ENCODE results near the gene CACNA1G.

DNA sequence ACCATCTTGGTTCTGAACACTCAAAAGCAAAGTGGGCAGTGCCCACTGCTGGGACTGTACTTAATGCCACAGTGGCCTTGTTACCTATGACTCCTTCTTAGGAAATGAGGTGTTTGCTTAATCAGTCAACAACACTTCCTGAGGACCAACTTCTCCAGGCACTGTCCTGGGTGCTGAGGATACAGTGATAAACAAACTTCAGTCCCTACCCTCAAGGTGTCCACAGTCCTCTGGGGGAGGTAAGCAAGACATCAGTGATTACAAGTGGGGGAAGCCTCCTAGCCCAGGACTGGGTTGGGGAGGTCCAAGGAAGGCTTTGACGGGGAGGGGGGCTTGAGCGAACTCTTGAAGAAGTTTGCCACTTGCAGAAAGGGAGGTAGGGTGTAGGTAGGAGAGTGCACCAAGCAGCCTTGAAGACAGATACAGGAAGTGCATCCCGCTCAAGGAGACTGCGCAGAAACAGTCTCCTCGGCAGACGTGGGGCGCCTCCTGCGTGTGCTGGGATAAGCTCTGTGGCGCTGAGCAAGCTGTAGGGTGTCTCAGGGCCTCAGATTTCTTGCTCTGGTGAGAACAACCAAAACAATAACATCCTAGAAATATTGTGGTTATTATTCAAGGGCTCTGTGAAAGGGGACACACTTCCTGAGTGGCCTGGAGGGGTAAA is 71.5 kb downstream of the CACNA1G start:
- TF ChIP-seq, protein P1, sequence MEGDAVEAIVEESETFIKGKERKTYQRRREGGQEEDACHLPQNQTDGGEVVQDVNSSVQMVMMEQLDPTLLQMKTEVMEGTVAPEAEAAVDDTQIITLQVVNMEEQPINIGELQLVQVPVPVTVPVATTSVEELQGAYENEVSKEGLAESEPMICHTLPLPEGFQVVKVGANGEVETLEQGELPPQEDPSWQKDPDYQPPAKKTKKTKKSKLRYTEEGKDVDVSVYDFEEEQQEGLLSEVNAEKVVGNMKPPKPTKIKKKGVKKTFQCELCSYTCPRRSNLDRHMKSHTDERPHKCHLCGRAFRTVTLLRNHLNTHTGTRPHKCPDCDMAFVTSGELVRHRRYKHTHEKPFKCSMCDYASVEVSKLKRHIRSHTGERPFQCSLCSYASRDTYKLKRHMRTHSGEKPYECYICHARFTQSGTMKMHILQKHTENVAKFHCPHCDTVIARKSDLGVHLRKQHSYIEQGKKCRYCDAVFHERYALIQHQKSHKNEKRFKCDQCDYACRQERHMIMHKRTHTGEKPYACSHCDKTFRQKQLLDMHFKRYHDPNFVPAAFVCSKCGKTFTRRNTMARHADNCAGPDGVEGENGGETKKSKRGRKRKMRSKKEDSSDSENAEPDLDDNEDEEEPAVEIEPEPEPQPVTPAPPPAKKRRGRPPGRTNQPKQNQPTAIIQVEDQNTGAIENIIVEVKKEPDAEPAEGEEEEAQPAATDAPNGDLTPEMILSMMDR (IDR thresholded peaks at IDR 0.05; ENCODE audit: insufficient read depth, low read depth, low read length), result no peak
- TF ChIP-seq EZH2 (IDR thresholded peaks at IDR 0.05; ENCODE audit: insufficient read depth, low read length), result no peak
